ENCODE results near the gene NCAM1. TPM values are rescaled to one million over a fixed set of nuclear protein-coding genes. Genes with fewer than 3 reads are reported as not detected.

The NCAM1 gene
- total RNA-seq, 1 donor from 2014 or later: 1.8 TPM

DNA sequence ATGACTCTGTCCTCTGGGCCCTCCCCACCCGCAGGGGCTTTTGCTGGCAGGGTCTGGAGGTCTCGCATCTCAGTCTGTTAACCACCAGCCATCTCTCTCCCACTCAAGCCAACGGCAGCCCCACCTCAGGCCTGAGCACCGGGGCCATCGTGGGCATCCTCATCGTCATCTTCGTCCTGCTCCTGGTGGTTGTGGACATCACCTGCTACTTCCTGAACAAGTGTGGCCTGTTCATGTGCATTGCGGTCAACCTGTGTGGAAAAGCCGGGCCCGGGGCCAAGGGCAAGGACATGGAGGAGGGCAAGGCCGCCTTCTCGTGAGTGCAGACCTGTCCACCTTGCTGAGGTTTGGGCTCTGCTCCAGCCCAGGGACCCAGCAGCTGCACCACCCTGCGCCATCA lies 308.9 kb downstream of the NCAM1 start:
- no peak for DNase-seq (ENCODE audit: extremely low read depth, low read depth, low spot score)

DNA sequence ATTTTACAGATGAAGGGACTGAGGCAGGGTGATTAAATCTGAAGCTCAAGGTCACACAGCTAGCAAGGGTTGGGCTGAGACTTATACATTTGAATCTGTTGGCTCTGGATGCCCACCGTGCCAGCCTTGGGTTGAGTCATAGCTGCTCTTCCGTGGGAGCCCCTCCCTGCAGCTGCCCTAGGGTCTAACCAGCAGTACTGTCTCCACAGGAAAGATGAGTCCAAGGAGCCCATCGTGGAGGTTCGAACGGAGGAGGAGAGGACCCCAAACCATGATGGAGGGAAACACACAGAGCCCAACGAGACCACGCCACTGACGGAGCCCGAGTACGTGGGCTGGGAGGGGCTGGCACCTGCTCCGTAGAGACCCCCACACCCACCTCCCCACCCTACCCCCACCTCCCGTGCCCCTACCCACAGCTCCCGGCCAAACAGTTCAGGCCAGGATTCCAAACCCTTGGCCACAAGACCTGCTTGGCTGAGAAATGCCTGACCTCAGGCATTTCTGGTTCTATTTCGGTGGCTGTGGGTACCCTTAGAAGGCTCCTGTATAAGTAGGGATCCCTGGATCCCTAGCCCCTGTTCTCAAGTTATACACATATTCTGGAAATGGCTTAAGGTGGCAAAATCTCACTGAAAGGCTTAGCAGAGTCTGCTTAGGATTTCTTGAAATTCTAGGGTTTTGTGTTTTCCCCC lies 310.5 kb downstream of the NCAM1 start:
- no peak for DNase-seq (ENCODE audit: extremely low read depth, low read depth, low spot score)

GRCh38 chr11:113272281-113272680 lies 311.1 kb downstream of the NCAM1 start:
- no peak for DNase-seq (ENCODE audit: extremely low read depth, low read depth, low spot score)

GRCh38 chr11:113272927-113273615 lies 311.9 kb downstream of the NCAM1 start:
- no peak for DNase-seq (ENCODE audit: extremely low read depth, low read depth, low spot score)

DNA sequence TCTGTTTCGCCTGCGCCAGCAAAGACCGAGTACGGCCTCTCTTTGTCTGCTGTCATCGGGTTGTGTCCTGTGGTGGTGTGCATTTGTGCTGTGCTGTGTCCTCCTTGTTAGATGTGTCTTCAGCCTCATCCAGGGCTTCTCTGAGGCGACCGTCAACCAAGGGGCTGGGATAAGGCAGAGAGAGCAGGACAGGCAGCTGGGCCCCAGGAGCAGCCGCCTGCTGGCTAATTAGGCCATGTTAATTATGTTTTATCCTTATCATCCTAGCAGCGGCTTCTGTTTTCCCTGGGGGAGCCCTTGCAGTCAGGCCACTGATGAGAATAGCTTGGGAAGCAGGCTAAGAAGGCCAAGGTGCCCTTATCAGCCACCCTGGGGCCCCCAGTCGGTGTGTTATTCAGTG lies 312.5 kb downstream of the NCAM1 start:
- no peak for DNase-seq (ENCODE audit: extremely low read depth, low read depth, low spot score)

DNA sequence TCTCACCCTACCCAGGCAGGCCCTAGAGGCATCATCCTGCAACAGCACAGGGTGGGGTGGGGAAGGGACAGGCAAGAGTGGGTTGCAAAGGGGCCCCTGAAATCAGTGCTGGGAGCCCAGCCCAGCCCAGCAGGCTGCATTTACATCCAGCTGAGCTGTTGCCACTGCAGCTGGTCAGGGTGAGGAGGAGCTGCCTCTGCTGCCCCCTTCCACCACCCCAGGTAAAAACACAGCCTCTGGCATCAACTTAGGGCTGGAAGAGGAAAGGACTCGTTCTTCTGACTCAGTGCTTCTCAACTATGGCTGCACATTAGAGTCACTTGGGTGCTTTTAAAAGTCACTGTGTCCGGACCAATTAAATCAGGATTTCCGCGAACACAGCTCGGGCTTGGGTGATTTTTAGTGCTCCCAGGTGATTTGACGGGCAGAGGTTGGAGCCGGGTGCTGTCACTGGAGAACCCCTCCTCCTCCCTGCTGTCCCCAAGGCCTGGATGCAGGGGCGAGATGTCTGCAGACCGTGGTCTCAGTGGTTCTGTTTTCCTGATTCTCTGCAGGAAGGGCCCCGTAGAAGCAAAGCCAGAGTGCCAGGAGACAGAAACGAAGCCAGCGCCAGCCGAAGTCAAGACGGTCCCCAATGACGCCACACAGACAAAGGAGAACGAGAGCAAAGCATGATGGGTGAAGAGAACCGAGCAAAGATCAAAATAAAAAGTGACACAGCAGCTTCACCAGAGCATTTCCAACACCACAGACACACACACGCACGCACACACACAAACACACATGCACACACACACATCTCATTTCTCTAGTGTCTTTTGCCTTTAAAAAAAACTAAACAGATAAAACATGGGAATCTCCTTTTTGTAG lies 313.7 kb downstream of the NCAM1 start:
- no peak for DNase-seq (ENCODE audit: extremely low read depth, low read depth, low spot score)

GRCh38 chr11:113275602-113276001 lies 314.4 kb downstream of the NCAM1 start:
- no peak for DNase-seq (ENCODE audit: extremely low read depth, low read depth, low spot score)

- no peak for DNase-seq (ENCODE audit: extremely low read depth, low read depth, low spot score)
Observed at GRCh38 chr11:113276466-113276865, 315.2 kb downstream of the NCAM1 start.

DNA sequence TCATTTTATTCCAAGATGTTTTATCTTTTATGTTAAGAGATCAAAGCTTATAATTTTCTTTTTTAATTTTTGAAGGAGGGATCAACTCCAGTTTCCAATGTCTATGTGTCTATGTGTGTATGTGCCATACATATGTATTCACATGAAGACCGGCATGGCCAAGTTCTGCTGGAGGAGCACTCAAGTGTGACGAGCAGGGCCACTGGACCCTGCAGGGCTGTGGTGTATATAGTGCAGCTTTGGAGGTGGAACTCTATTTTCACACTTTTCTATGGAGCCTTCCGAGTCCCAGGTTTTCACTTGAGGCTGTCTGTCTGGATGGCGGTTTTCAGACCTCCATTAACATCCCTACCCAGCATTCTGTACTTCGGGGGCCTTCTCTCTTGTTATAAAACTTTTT lies 316.7 kb downstream of the NCAM1 start:
- no peak for DNase-seq (ENCODE audit: extremely low read depth, low read depth, low spot score)

DNA sequence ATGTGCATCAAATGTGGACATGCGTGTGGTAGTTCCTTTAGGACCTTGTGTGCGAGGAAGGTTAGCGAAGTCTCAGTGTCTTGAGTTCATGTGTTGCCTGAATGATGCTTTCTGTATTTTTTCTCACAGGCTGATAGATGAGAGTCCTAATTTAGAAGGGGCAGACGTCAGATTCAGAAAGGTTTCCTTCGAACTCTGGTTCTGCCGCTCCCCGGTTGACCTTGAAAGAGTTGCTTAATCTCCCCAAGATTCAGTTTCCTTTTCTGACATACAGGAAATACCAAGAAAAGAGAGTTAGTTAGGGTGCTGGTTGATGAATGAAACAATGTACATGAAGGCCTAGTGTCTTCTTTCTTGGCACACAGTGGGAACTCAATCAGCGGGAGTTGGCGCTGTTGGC lies 317.3 kb downstream of the NCAM1 start:
- DNase-seq (ENCODE audit: extremely low read depth, low read depth, low spot score): no peak

DNA sequence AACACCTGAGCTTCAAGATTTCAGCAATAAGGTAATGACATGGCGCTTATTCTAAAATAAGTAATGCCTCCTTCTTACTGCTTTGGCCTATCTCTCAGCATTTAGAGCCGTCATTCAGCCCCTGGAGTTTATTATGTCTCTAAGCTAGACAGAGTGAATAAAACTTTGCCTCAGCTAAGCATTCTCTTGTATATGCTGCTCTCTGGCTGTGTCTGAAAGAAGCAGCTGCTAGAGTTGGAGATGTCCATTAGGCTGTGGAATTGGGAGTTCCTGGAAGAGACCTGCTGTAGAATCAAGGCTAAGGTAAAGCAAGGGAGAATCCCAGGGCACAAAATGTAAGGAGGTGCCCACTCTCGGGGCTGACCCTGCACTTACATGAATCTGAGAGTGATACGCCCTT lies 317.7 kb downstream of the NCAM1 start:
- DNase-seq (ENCODE audit: extremely low read depth, low read depth, low spot score): no peak

DNA sequence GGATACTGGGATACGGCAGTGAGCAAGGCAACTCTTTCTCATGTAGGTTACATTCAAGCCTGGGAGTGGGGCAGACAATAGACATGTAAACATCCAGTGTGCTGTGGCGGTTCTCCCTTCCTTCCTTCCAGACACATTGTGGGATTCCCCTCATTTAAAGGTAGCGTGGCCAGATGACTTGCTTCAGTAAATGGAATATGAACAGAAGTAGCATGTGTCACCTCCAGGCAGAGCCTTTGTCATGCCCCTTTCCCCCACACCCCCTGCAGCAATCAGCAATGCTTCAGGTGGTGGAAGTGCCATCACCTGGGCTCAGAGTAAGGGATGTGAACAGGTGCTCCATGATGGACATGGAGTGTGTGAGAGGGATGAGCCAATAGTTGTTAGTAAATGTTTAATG lies 318.4 kb downstream of the NCAM1 start:
- no peak for DNase-seq (ENCODE audit: extremely low read depth, low read depth, low spot score)

DNA sequence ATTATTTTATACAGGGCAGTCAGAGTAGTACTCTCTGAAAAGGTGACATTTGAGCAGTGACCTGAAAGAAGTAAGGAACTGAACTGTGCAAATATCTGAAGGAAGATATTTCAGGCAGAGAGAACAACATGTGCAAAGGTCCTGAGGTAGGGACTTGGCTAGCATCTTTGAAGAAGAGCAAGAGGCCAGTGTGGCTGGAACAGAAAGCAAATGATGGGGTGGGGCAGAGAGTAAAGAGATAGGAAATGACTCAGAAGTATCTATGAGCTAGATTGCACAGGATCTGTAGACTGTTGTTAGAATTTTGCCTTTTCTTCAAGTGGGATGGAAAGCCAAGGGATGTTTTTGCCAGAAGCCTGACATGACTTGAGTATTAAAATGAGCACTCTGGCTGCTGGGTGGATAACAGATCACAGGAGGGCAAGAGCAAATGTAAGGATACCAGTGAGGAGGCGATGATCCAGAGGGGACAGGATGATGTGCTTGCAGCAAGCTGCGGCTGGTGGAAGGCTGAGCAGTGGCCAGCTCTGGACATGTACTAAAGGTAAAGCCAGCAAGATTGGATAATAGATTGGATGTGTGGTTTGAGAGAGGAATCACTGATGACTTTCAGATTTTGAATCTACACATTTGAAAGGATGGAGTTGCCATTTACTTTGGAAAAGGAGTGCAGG lies 320.0 kb downstream of the NCAM1 start:
- DNase-seq (ENCODE audit: extremely low read depth, low read depth, low spot score): no peak

- no peak for DNase-seq (ENCODE audit: extremely low read depth, low read depth, low spot score)
Observed at GRCh38 chr11:113282898-113283437, 321.7 kb downstream of the NCAM1 start.

GRCh38 chr11:113283881-113284280 lies 322.7 kb downstream of the NCAM1 start:
- DNase-seq (ENCODE audit: extremely low read depth, low read depth, low spot score): no peak

- no peak for DNase-seq (ENCODE audit: extremely low read depth, low read depth, low spot score)
Observed at GRCh38 chr11:113286009-113286408, 324.8 kb downstream of the NCAM1 start.

- no peak for DNase-seq (ENCODE audit: extremely low read depth, low read depth, low spot score)
Observed at GRCh38 chr11:113286509-113287497, 325.6 kb downstream of the NCAM1 start.

DNA sequence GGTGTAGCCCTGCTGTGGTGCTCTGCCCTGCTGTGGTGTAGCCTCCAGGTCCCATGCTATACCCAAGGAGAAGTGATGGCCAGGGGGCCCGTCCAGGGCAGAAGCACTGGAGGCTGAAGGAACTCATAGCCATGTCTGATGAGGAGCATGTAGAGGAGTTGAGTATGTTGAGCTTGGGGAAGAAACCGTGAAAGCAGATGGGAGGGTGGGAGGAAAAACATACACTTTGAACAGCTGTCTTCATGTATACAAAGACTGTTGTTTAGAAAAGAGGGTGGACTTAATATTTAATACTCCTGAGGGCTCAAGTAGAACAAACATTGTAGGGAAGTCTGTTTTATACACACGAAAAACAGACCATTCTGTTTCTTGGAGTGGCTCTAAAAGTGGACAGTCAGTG lies 326.6 kb downstream of the NCAM1 start:
- no peak for DNase-seq (ENCODE audit: extremely low read depth, low read depth, low spot score)

- DNase-seq (ENCODE audit: extremely low read depth, low read depth, low spot score): no peak
Observed at GRCh38 chr11:113288286-113288863, 327.2 kb downstream of the NCAM1 start.
